ENCODE results near the gene DDOST.

Gene DDOST

GRCh38 chr1:20706841-20707240 lies 45.7 kb upstream of the DDOST start:
- Histone ChIP-seq H3K27ac (no peak overlapping the region), H3K4me1 (ENCODE audit: control insufficient read depth in 1 of 2, insufficient read depth in 1 of 2, low read depth in 1 of 2, low read length in 1 of 2) (peaks cover 0 to 5% of the 10 kb centered on the region in 2 experiments), H3K4me3 (ENCODE audit: low read depth in 1 of 2, low read length in 1 of 2) (no peak overlapping the region), H3K36me3 (no peaks in the 10 kb centered on the region), H3K9me3 (no peaks in the 10 kb centered on the region), H3K27me3 (no peaks in the 10 kb centered on the region)
- no peak for TF ChIP-seq CTCF (IDR thresholded peaks at IDR 0.05)

- no peak overlapping the region for H3K27ac ChIP-seq
- no peak overlapping the region for H3K4me3 ChIP-seq (ENCODE audit: low read depth in 1 of 2, low read length in 1 of 2)
- no peaks in the 10 kb centered on the region for H3K4me1 ChIP-seq (ENCODE audit: control insufficient read depth in 1 of 2, insufficient read depth in 1 of 2, low read depth in 1 of 2, low read length in 1 of 2)
- H3K36me3 ChIP-seq = no peaks in the 10 kb centered on the region
- no peak for TF ChIP-seq CTCF (IDR thresholded peaks at IDR 0.05)
- H3K27me3 ChIP-seq = no peaks in the 10 kb centered on the region
- H3K9me3 ChIP-seq = no peaks in the 10 kb centered on the region
Measured at GRCh38 chr1:20705203-20705755, 44.1 kb upstream of the DDOST start.

- Histone ChIP-seq H3K27ac (no peak overlapping the region), H3K4me1 (ENCODE audit: control insufficient read depth in 1 of 2, insufficient read depth in 1 of 2, low read depth in 1 of 2, low read length in 1 of 2) (no peaks in the 10 kb centered on the region), H3K27me3 (no peaks in the 10 kb centered on the region), H3K36me3 (no peaks in the 10 kb centered on the region), H3K4me3 (ENCODE audit: low read depth in 1 of 2, low read length in 1 of 2) (no peak overlapping the region), H3K9me3 (no peaks in the 10 kb centered on the region)
- TF ChIP-seq CTCF (IDR thresholded peaks at IDR 0.05) = no peak
Measured at GRCh38 chr1:20704390-20705202, 43.4 kb upstream of the DDOST start.

GRCh38 chr1:20703124-20703756 lies 42.1 kb upstream of the DDOST start:
- Histone ChIP-seq H3K27me3 (no peaks in the 10 kb centered on the region), H3K4me1 (ENCODE audit: control insufficient read depth in 1 of 2, insufficient read depth in 1 of 2, low read depth in 1 of 2, low read length in 1 of 2) (no peaks in the 10 kb centered on the region), H3K9me3 (no peaks in the 10 kb centered on the region), H3K27ac (no peak overlapping the region), H3K4me3 (ENCODE audit: low read depth in 1 of 2, low read length in 1 of 2) (no peak overlapping the region), H3K36me3 (no peaks in the 10 kb centered on the region)
- no peak for TF ChIP-seq CTCF (IDR thresholded peaks at IDR 0.05)

GRCh38 chr1:20702416-20702815 lies 41.2 kb upstream of the DDOST start:
- Histone ChIP-seq H3K36me3 (no peaks in the 10 kb centered on the region), H3K27me3 (no peaks in the 10 kb centered on the region), H3K4me1 (ENCODE audit: control insufficient read depth in 1 of 2, insufficient read depth in 1 of 2, low read depth in 1 of 2, low read length in 1 of 2) (no peaks in the 10 kb centered on the region), H3K9me3 (no peaks in the 10 kb centered on the region), H3K4me3 (ENCODE audit: low read depth in 1 of 2, low read length in 1 of 2) (no peak overlapping the region), H3K27ac (no peak overlapping the region)
- TF ChIP-seq CTCF (IDR thresholded peaks at IDR 0.05) = no peak

Data from neutrophil (primary cell).